Measurements from ENCODE around the gene SYNE2.
"Not testable (repeated sequence)": the region's sequence is repeated elsewhere in the genome, so short reads cannot be mapped to it uniquely, and the experiment has no call there.

Gene SYNE2

GRCh38 chr14:64137657-64138290 is 285.0 kb downstream of the SYNE2 start:
- DNase-seq = no peak

DNA sequence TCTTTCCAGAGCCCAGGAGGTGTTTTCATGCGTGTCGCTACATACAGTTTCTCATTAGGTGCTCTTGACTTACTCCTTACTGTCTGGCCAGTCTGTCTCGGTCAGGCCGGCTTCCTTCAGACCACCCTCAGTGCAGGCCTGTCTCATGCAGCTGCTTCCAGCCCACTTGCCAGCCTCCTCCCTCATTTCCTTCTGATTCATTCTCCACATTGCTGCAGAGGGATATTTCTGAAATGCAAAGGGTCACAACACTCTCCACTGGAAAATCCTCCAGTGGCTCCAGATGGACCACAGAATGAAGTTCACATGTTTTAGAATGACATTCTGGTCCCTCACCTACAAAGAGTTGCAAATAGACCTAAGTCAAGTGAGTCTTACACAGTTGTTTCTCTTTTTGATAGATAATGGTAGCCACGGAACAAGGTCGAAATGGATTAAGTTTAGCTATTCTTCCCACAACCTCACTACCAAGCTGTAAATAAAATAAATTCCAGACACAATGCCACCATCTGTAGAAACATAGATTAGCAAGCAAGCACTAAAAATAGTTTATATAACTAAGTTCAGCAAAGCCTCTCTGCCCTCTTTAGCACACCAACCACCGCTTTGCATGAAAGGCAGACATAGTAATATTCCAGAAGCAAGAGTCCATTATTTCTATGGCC is 294.5 kb downstream of the SYNE2 start:
- DNase-seq = no peak

DNA sequence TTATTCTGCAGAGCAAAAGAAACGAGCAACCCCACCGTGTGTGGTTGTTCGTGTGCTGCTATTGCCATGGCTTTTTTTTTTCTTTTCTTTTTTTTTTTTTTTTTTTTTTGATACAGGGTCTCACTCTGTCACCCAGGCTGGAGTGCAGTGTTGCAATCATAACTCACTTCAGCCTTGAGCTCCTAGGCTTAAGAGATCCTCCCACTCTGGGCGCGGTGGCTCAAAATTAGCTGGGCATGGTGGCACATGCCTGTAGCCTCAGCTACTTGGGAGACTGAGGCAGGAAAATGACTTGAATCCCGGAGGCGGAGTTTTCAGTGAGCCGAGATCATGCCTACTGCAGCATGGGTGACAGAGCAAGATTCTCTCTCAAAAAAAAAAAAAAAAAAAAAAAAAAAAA is 297.1 kb downstream of the SYNE2 start:
- DNase-seq = no peak

DNA sequence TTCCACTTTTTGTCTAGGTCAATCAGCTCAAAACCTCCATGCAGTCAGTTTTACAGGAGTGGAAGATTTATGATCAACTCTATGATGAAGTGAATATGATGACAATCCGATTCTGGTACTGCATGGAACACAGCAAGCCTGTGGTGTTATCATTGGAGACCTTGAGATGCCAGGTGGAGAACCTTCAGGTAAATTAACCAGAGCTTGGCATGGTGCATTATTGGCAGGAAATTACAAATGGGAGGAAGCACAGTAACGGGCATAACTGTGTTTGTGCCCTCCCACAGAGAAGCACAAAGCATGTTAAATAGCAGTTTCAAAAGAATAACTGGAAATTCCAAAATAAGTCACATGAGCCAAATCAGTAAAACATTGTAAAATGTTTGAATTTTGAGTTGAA is 305.8 kb downstream of the SYNE2 start:
- DNase-seq = no peak

GRCh38 chr14:64159588-64159987 is 306.8 kb downstream of the SYNE2 start:
- DNase-seq = no peak

GRCh38 chr14:64170181-64170580 is 317.4 kb downstream of the SYNE2 start:
- DNase-seq = no peak

- no peak for DNase-seq
Observed at GRCh38 chr14:64174922-64175782, 322.3 kb downstream of the SYNE2 start.

DNA sequence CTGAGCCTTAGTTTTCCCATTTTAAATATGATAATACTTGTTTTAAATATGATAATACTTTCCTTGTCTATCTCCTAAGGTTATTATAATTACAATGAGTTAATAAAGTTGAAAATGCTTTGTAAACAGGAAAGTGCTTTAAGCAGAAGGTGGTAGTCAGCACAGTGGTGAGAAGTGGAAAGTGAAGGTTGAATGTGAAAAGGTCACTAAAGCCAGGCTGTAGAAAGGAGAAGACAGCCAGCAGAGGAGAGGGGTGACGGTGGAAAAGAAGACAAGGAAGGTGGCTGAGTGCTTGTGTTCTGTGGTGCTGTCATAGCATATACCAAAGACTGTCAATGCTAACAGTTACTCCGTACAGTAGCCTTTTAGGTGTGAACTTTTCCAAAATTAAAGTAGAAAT is 323.5 kb downstream of the SYNE2 start:
- no peak for DNase-seq

- DNase-seq = no peak
Observed at GRCh38 chr14:64178814-64179213, 326.0 kb downstream of the SYNE2 start.

GRCh38 chr14:64182908-64183307 is 330.1 kb downstream of the SYNE2 start:
- DNase-seq = not testable (repeated sequence)

DNA sequence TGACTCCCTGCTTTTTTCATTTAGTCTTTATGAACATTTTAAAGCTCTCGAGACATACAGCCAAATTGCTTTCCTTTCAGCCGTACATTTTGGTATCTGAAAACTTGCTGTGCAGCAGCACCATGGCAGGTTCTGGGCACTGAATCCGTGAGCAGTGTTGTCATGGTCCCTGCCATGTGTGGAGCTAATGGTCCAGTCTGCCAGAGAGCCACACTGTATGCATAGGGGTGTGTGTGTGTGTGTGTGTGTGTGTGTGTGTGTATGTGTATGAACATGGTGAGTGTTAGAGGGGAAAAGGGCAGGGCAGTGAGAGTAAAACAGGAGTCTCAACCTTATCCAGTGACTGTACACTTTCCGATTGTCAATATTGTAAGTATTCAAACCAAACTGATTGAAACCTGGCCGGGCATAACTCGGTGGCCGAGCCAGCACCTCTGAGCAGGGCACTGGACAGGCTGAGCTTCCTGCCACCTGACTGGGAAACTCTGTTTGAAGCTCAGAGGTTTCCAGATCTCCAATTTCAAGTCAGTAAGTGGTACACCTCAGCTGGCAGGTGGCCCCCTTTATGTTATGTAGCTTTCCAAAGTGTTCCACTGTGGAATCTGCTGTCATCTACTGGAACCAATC is 331.4 kb downstream of the SYNE2 start:
- DNase-seq = no peak

GRCh38 chr14:64185184-64185583 is 332.4 kb downstream of the SYNE2 start:
- DNase-seq = no peak

DNA sequence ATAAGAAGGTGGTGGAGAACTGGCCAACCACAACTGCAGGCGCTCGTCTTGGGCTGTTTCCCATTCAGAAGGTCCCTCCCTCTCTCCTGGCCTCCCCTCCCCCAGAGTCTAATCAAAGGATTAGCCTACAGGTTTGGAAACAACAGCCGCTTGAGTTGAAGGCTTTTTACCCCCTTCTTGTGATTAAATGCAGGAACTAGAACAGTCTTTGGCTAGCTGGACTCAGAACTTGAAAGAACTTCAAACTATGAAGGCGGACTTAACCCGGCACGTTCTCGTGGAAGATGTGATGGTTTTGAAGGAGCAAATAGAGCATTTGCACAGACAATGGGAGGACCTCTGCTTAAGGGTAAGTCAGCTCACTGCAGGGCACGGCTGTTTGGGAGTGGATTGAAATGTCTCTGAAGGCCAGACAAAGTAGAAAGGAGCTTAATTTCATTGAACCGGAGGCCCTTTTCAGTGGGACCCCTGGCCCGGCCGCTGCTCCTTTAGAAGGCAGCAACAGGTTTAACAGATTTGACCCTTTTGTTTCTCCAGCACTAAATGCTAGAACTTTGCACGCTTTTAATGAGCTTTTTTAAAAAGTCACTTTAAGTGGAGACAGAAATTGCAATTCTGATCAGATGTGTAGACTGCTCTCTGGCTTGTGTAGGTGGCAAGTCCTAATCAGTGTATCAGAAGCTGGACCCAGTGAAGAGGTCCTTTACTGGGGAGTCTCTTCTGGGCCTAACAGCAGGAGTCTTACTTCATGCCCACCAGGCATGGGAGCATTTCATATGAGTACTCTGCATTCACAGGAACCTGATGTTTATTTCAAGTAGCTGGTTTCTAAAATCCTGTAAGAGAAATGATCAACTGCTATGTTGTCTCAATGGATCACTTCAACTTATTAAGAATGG is 333.7 kb downstream of the SYNE2 start:
- DNase-seq = no peak

GRCh38 chr14:64187331-64187730 is 334.5 kb downstream of the SYNE2 start:
- DNase-seq = no peak

DNA sequence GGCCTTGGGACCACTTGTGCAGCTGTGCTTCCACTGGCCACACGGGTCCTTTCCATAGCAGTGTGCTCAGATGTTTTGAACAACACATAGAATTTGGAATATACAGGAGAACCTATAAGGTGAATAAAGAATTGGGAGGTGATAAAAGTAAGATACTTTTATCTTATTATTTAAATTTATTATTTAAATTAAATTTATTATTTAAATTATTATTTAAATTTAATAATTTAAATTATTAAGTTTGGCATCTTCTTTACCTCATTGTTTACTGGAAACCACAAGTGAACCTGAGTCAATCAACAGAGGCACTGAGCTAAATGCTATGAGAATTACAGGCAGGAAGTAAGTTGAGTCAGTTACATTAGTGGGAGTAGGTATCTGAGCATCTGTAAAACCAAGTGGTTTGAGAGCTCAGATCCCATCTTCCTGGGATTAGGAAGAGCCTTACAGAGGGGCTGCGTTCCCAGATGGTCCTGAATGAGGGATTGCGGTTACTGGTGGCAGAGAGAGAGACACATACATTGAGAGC is 338.2 kb downstream of the SYNE2 start:
- DNase-seq = no peak

DNA sequence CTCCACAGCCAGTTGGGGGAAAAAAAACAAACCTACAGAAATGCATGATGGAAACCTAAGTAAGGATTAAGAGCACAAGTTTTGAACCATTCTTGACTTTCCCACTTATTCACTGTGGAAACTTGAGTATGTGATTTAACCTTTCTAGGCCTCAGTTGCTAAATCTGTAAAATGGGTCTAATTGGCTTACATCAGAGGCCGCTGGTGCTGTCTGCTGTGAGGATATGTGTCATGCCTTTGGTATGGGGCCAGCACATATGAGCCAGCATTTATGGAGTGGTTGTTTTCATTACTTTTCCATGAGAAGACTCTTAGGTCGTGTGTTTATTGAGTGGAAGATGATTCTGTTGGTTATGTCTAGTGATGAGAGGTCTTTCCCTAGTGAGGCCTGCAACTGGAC is 339.0 kb downstream of the SYNE2 start:
- DNase-seq = peak; percentile 23

DNA sequence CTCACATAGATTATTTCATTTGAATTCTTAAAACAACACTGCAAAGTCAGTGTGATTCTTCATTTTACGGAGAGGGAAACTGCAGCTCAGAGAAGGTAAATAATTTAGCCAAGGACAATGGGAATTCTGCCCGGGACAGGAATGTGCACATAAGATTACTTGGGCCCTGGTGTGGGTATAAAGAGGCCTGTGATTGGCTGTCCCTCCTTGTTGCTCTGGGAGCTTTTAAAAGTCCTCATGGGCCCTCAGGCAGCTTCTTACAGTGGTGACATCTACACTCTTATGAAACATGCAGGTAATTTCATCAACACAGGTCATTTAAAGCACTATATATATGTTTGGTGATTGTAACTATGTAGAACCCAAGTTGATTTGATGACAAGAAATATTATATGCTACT is 341.0 kb downstream of the SYNE2 start:
- DNase-seq = no peak

DNA sequence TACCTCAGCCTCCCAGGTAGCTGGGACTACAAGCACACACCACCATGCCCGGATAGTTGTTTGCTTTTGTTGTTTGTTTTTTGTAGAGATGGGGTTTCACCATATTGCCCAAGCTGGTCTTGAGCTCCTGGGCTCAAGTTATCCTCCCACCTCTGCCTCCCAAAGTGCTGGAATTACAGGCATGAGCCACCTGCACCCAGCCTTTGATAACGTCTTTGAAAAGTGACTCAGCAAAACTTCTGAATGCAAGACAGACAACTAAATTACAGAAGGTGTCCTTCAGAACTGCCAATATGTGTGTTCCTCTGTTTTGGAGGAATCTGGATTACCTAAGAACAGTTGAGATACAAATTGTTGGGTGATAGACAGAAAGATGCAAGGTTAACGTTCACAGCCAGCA is 341.6 kb downstream of the SYNE2 start:
- no peak for DNase-seq

DNA sequence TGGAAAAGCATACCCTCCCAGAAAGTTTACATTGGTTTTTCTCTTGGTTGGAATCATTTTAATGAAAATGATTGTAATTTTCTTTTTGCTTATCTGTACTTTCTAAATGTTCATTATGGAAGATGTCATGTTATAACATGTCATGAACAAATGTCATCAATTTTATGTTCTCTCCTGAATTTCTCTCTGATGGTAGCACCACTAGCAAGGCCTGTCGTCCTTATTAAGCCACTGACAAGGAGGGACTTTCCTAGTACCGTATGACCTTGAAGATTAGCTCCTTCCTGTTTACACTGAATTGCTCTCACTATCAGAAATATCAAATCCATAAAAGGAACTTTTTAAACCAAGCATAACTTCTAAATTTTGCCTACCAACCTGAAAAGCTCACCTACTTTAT is 342.4 kb downstream of the SYNE2 start:
- DNase-seq = no peak

DNA sequence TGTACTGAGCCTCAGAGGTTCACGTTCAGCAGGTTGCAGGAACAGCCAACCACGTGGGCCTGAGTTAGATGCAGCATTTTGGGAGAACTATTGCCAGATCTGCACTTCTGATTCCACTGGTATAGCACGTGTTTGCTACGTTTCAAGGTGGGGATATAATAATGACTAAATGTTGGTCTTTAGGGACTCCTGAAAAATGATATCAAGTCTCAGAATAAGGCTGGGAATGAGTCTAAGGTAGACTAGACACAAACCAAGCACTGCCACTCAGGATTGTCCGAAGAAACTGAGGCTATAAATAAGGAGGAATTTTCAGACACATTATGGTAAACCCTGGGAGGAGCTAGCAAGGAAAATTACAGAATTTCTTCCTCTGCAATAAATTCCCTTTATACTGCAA is 343.3 kb downstream of the SYNE2 start:
- DNase-seq = no peak

DNA sequence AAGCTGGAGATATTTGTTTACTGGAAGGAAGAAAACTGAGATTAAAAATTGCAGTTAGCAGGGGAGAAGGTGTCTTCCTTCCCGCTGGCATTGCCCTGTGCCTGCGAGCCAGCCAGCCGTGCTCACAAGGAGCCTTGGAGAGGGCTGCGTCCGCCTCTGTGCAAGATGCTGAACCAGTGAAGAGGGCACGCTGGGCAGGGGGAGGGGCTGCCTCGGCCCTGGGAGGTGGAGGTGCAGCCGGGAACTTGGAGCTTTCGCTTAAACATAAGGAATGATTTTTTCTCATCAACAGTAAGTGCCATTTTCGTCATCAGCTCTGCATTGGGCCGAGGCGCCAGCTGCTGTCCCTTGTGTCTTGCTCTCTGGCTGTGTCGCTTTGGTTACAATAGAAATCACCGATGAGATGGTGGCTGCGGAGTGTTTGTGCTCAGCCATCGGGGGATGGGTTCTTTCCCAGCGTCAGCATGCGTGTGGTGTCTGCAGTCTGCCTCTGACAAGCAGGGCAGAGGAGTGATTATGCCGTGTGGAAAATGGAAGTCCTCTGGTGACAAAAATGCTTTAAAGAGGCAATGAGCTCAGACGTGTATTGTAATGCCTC is 344.1 kb downstream of the SYNE2 start:
- peak; percentile 30 for DNase-seq

DNA sequence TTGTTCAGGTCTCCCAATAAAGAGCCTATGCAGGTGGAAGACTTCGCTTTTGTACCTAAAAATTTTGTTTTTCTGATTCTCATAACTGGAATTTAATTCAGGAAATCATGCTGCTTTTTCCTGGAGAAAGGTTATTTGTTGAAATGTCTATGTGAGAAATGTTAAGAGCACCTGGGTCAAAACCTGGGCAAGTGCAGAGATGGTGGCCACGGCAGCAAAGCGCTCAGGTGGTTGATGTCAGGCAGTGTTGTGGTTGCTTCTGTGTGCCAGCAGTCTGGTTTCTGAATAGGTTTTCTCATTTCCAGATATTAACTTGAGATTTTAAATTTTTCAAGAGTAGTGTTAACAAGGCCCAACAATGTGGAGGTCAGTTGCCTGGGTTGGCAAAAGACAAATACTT is 345.2 kb downstream of the SYNE2 start:
- no peak for DNase-seq
